Neural progenitor cell (in vitro differentiated cells): Measurements from ENCODE around the gene HIPK2. TPM values are rescaled to one million over a fixed set of nuclear protein-coding genes. Genes with fewer than 3 reads are reported as not detected.

Experiments used
- DNase-seq: peaks from one replicate; pipeline ENCODE4 v3.0.0-alpha.2; 2016; ENCODE audit warnings: low spot score
- H2AFZ ChIP-seq: fragments of 200-600 bp; sonication (generic); replicated peaks from 2 replicates; pipeline ENCODE4 v1.6.1; 2016; ENCODE audit warnings: antibody characterized with exemption
- H3F3A ChIP-seq: fragments of 200-600 bp; sonication (generic); 2 replicates; pipeline ENCODE4 v1.6.1; 2016; ENCODE audit warnings: antibody characterized with exemption, low read depth
- H3K27ac ChIP-seq: fragments of 200-600 bp; sonication (generic); 2 replicates; pipeline ENCODE4 v1.5.1; 2016; ENCODE audit warnings: mild to moderate bottlenecking
- H3K27me3 ChIP-seq: fragments of 200-600 bp; sonication (generic); 2 replicates; pipeline ENCODE4 v1.6.1; 2016; ENCODE audit warnings: mild to moderate bottlenecking, moderate library complexity
- H3K36me3 ChIP-seq: fragments of 200-600 bp; sonication (generic); 2 replicates; pipeline ENCODE4 v1.5.1; 2016
- H3K4me1 ChIP-seq: fragments of 200-600 bp; sonication (generic); 2 replicates; pipeline ENCODE4 v1.6.1; 2016; ENCODE audit warnings: mixed run types
- H3K4me2 ChIP-seq: fragments of 200-600 bp; sonication (generic); 2 replicates; pipeline ENCODE4 v1.6.1; 2016
- H3K4me3 ChIP-seq: fragments of 200-600 bp; sonication (generic); 2 replicates; pipeline ENCODE4 v1.5.1; 2016
- H3K79me2 ChIP-seq: fragments of 200-600 bp; sonication (generic); 2 replicates; pipeline ENCODE4 v1.6.1; 2016; ENCODE audit warnings: low read depth
- H3K9ac ChIP-seq: fragments of 200-600 bp; sonication (generic); 2 replicates; pipeline ENCODE4 v1.6.1; 2016
- H3K9me3 ChIP-seq: fragments of 200-600 bp; sonication (generic); 2 replicates; pipeline ENCODE4 v1.5.1; 2016; ENCODE audit warnings: low read depth
- H4K20me1 ChIP-seq: fragments of 200-600 bp; sonication (generic); 2 replicates; pipeline ENCODE4 v1.6.1; 2016; ENCODE audit warnings: low read depth
- H3K27ac Mint-ChIP-seq: 3 replicates; pipeline ENCODE4 v1.8.0; 2021; ENCODE audit warnings: mixed read lengths
- H3K27me3 Mint-ChIP-seq: 2 replicates; pipeline ENCODE4 v1.8.0; 2022; ENCODE audit warnings: low read depth, mild to moderate bottlenecking, inconsistent platforms, moderate library complexity, mixed read lengths; ENCODE audit not compliant: insufficient read depth
- H3K36me3 Mint-ChIP-seq: 3 replicates; pipeline ENCODE4 v1.8.0; 2021; ENCODE audit warnings: mixed read lengths
- H3K4me1 Mint-ChIP-seq: 3 replicates; pipeline ENCODE4 v1.8.0; 2021; ENCODE audit warnings: mixed read lengths
- H3K4me3 Mint-ChIP-seq: 3 replicates; pipeline ENCODE4 v1.8.0; 2021; ENCODE audit warnings: mild to moderate bottlenecking, moderate library complexity, mixed read lengths
- H3K9me3 Mint-ChIP-seq: 3 replicates; pipeline ENCODE4 v1.8.0; 2020; ENCODE audit warnings: mixed read lengths
- EZH2 ChIP-seq: fragments of 200-600 bp; sonication (generic); IDR thresholded peaks from 2 replicates; pipeline ENCODE4 v1.6.1; 2017; ENCODE audit warnings: antibody characterized with exemption, mild to moderate bottlenecking, moderate library complexity
- EZH2phosphoT487 ChIP-seq: fragments of 200-600 bp; sonication (generic); IDR thresholded peaks from 2 replicates; pipeline ENCODE4 v1.6.1; 2017; ENCODE audit warnings: antibody characterized with exemption
- total RNA-seq: library from RNA; depleted of rRNA; stranded (reverse); fragments of >200 nt; gene quantifications from 2 replicates; pipeline ENCODE4 v1.2.3, GENCODE V29; 2015; ENCODE audit warnings: low replicate concordance
- TF ChIP-seq, protein P1 (sequence below): fragments of 200-600 bp; sonication (generic); IDR thresholded peaks from 2 replicates; pipeline ENCODE4 v1.5.1; 2017; ENCODE audit warnings: antibody characterized with exemption, mild to moderate bottlenecking

Gene HIPK2
- total RNA-seq, 1 donor from 2014 or later, result 12.8 TPM

DNA sequence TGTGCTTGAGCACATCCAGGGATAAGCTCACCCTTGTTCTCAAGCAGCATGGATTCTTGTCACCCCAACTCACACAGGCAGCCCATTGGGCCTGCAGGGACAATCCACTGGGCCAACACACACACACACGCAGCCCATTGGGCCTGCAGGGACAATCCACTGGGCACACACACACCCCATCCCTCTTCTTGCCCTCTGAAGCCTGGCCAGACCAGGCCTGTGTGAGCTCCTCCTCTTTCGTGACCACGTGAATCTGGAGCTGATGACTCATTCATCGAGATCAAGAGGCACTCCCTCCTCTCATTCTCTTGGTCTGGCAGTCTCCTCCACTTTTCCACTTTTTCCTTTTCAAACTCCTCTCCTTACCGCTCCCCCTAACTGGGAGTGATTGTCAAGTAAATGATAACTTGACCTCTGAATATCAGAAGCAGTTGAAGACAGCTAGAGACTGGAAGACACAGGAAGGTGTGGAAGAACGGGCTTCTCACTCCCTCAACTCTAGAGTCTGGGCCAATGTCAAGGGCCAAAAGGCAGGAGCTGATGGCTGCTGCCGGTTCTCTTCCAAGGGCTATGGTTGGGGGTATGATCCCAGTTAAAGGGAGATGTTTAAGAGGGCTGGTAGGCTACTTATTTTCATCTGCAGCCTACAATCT is 89.7 kb downstream of the HIPK2 start:
- DNase-seq, result no peak
- no peak for TF ChIP-seq EZH2
- TF ChIP-seq, protein P1, sequence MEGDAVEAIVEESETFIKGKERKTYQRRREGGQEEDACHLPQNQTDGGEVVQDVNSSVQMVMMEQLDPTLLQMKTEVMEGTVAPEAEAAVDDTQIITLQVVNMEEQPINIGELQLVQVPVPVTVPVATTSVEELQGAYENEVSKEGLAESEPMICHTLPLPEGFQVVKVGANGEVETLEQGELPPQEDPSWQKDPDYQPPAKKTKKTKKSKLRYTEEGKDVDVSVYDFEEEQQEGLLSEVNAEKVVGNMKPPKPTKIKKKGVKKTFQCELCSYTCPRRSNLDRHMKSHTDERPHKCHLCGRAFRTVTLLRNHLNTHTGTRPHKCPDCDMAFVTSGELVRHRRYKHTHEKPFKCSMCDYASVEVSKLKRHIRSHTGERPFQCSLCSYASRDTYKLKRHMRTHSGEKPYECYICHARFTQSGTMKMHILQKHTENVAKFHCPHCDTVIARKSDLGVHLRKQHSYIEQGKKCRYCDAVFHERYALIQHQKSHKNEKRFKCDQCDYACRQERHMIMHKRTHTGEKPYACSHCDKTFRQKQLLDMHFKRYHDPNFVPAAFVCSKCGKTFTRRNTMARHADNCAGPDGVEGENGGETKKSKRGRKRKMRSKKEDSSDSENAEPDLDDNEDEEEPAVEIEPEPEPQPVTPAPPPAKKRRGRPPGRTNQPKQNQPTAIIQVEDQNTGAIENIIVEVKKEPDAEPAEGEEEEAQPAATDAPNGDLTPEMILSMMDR, result no peak
- TF ChIP-seq EZH2phosphoT487, result no peak
- Mint-ChIP-seq H3K9me3 (peaks cover 24% of the 10 kb centered on the region), H3K27ac (no peak overlapping the region), H3K27me3 (peaks cover 6% of the 10 kb centered on the region), H3K4me1 (peaks cover 11% of the 10 kb centered on the region), H3K4me3 (no peak overlapping the region), H3K36me3 (peaks cover 39% of the 10 kb centered on the region)
- Histone ChIP-seq H3K9me3 (no peaks in the 10 kb centered on the region), H3K27ac (no peak overlapping the region), H4K20me1 (peaks cover 24% of the 10 kb centered on the region), H3F3A (peaks cover 3% of the 10 kb centered on the region), H3K36me3 (no peaks in the 10 kb centered on the region), H3K4me2 (no peak overlapping the region), H3K27me3 (no peaks in the 10 kb centered on the region), H3K4me3 (no peak overlapping the region), H3K9ac (no peak overlapping the region), H3K4me1 (peaks cover 6% of the 10 kb centered on the region), H2AFZ (no peak overlapping the region), H3K79me2 (no peaks in the 10 kb centered on the region)

DNA sequence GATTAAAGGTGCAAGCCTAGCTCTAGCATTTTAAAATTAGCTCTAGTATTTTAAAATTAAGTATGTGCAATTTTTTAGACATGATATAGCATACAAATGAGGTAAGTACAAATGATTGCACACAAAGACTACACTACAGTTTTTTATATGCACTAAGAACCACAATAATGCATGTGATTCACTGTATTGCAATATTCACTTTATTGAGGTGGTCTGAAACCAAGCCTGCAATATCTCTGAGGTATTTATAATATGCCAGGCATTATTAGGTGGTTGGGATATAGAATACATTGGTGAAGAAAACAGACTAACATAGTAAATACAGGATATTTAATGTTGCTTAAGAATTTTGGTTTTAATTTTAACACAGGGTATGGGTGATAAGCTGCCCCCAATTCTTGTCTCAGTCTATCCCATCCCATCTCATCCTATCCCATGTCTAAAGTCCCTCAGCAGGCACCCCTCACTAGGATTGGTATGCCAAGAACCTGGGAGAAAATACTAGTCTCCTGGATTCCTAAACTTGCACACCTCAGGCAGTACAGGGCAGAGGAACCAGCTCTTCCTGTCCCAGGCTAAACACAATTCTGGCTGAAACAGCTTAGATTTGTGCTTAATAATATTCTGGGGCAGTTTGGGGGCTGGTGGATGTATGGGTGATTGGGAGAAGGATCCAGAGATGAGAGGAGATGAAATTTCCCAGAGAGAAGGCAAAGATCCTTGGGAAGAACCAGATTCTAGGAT is 90.4 kb downstream of the HIPK2 start:
- Mint-ChIP-seq H3K27ac (no peak overlapping the region), H3K36me3 (peaks cover 39% of the 10 kb centered on the region), H3K4me1 (peaks cover 13% of the 10 kb centered on the region), H3K9me3 (peaks cover 24% of the 10 kb centered on the region), H3K27me3 (peaks cover 6% of the 10 kb centered on the region), H3K4me3 (no peak overlapping the region)
- H3K36me3 ChIP-seq, result no peaks in the 10 kb centered on the region
- no peaks in the 10 kb centered on the region for H3F3A ChIP-seq
- H3K27me3 ChIP-seq, result no peaks in the 10 kb centered on the region
- H2AFZ ChIP-seq, result no peak overlapping the region
- H3K4me3 ChIP-seq, result no peak overlapping the region
- no peaks in the 10 kb centered on the region for H3K9me3 ChIP-seq
- no peak for DNase-seq
- H3K27ac ChIP-seq, result no peak overlapping the region
- no peak for TF ChIP-seq EZH2phosphoT487
- TF ChIP-seq, protein P1, result no peak
- no peak for TF ChIP-seq EZH2
- H3K4me2 ChIP-seq, result no peak overlapping the region
- H3K79me2 ChIP-seq, result no peaks in the 10 kb centered on the region
- peaks cover 17% of the 10 kb centered on the region for H4K20me1 ChIP-seq
- H3K9ac ChIP-seq, result no peak overlapping the region
- H3K4me1 ChIP-seq, result peaks cover 5% of the 10 kb centered on the region

DNA sequence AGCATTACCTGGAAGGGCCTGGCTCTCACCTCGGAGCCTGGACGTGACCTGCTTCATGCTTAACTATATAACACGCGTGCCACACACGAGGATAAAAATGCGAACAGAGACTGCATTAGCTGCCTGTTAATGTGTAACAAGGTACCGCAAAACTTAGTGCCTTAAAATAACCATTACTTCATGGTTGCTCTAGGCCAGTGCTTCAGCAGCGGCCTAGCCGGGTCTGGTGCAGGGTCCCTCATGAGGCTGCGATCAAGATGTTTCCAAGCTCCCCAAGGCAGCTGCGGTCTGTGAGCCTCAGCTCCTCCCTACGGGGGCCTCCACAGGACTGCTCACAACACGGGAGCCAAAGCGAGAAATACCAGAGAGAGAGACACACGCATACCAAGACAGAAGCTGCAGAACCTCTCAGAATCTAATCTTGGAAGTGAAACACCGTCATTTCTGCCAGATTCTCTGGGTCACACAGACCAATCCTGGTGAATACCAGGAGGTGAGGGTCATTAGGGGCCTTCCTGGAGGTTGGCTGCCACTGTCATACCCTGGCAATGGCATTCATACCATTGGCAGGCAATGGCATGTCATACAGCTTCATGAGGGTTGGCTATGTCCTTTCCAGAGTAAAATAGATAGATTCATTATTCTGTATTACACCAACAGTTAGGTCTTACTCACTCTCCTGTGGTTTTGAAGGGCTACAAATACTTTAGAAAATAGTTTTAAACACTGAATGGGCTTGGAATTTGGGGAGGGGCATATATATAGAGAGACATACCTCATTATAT is 94.5 kb downstream of the HIPK2 start:
- no peak for DNase-seq
- Mint-ChIP-seq H3K27ac (no peak overlapping the region), H3K4me1 (peaks cover 29% of the 10 kb centered on the region), H3K4me3 (no peak overlapping the region), H3K36me3 (peaks cover 40% of the 10 kb centered on the region), H3K9me3 (peaks cover 34% of the 10 kb centered on the region), H3K27me3 (peaks cover 4% of the 10 kb centered on the region)
- Histone ChIP-seq H3K27ac (no peak overlapping the region), H3K9me3 (no peaks in the 10 kb centered on the region), H2AFZ (no peak overlapping the region), H3K9ac (no peak overlapping the region), H4K20me1 (no peaks in the 10 kb centered on the region), H3F3A (no peaks in the 10 kb centered on the region), H3K4me1 (peaks cover 24% of the 10 kb centered on the region), H3K79me2 (no peaks in the 10 kb centered on the region), H3K4me3 (no peak overlapping the region), H3K27me3 (no peaks in the 10 kb centered on the region), H3K36me3 (no peaks in the 10 kb centered on the region), H3K4me2 (no peak overlapping the region)
- TF ChIP-seq, protein P1, result no peak
- TF ChIP-seq EZH2phosphoT487, result no peak
- TF ChIP-seq EZH2, result no peak
